MM.1S (cell line): ENCODE data around the gene TENT4B.

Experiments used
- DNase-seq: peaks from one replicate; pipeline ENCODE4 v3.0.0-alpha.2; 2015
- H2AFZ ChIP-seq: fragments of 300-600 bp; sonication (generic); 2 replicates; pipeline ENCODE4 v1.6.0; 2016; ENCODE audit warnings: antibody characterized with exemption, low read length
- H3F3A ChIP-seq: fragments of 300-600 bp; sonication (generic); 2 replicates; pipeline ENCODE4 v1.6.1; 2016; ENCODE audit warnings: mild to moderate bottlenecking, antibody characterized with exemption, low read length, moderate library complexity, mixed read lengths; ENCODE audit not compliant: insufficient read depth
- H3K27ac ChIP-seq: fragments of 300-600 bp; sonication (generic); 2 replicates; pipeline ENCODE4 v1.5.1; 2016; ENCODE audit warnings: mild to moderate bottlenecking, low read length
- H3K27me3 ChIP-seq: fragments of 300-600 bp; sonication (generic); replicated peaks from 2 replicates; pipeline ENCODE4 v1.6.0; 2016; ENCODE audit warnings: low read length; ENCODE audit not compliant: insufficient read depth
- H3K36me3 ChIP-seq: fragments of 300-600 bp; sonication (generic); replicated peaks from 2 replicates; pipeline ENCODE4 v1.6.1; 2016; ENCODE audit warnings: mild to moderate bottlenecking, low read length, mixed read lengths; ENCODE audit not compliant: insufficient read depth
- H3K4me1 ChIP-seq: fragments of 300-600 bp; sonication (generic); 2 replicates; pipeline ENCODE4 v1.6.1; 2016; ENCODE audit warnings: low read length, mixed read lengths
- H3K4me2 ChIP-seq: fragments of 300-600 bp; sonication (generic); 2 replicates; pipeline ENCODE4 v1.6.0; 2016; ENCODE audit warnings: low read depth, low read length
- H3K4me3 ChIP-seq: fragments of 300-600 bp; sonication (generic); 2 replicates; pipeline ENCODE4 v1.5.1; 2016; ENCODE audit warnings: low read length, mixed read lengths
- H3K79me2 ChIP-seq: fragments of 300-600 bp; sonication (generic); 2 replicates; pipeline ENCODE4 v1.6.1; 2016; ENCODE audit warnings: mixed run types, low read length, mixed read lengths
- H3K9ac ChIP-seq: fragments of 300-600 bp; sonication (generic); 2 replicates; pipeline ENCODE4 v1.6.1; 2016; ENCODE audit warnings: low read length, mixed read lengths
- H3K9me2 ChIP-seq: fragments of 300-600 bp; sonication (generic); replicated peaks from 2 replicates; pipeline ENCODE4 v1.6.1; 2016; ENCODE audit warnings: mild to moderate bottlenecking, low read length, mixed read lengths; ENCODE audit not compliant: insufficient read depth
- H3K9me3 ChIP-seq: fragments of 300-600 bp; sonication (generic); replicated peaks from 2 replicates; pipeline ENCODE4 v1.6.1; 2016; ENCODE audit warnings: mild to moderate bottlenecking, low read length, mixed read lengths; ENCODE audit not compliant: insufficient read depth
- H4K20me1 ChIP-seq: fragments of 300-600 bp; sonication (generic); 2 replicates; pipeline ENCODE4 v1.6.1; 2016; ENCODE audit warnings: mild to moderate bottlenecking, low read length, moderate library complexity, mixed read lengths; ENCODE audit not compliant: insufficient read depth
- EZH2 ChIP-seq: fragments of 300-600 bp; sonication (generic); optimal IDR thresholded peaks from 2 replicates; pipeline ENCODE3; 2017; ENCODE audit warnings: low read depth, mild to moderate bottlenecking, antibody characterized with exemption, low read length, mixed read lengths
- EZH2phosphoT487 ChIP-seq: fragments of 300-600 bp; sonication (generic); IDR thresholded peaks from 2 replicates; pipeline ENCODE4 v1.6.1; 2018; ENCODE audit warnings: antibody characterized with exemption, low read length
- TF ChIP-seq, protein P1 (sequence below): fragments of 300-600 bp; sonication (generic); IDR thresholded peaks from 2 replicates; pipeline ENCODE4 v1.5.1; 2016; ENCODE audit warnings: antibody characterized with exemption, low read length, mixed read lengths

The TENT4B gene

DNA sequence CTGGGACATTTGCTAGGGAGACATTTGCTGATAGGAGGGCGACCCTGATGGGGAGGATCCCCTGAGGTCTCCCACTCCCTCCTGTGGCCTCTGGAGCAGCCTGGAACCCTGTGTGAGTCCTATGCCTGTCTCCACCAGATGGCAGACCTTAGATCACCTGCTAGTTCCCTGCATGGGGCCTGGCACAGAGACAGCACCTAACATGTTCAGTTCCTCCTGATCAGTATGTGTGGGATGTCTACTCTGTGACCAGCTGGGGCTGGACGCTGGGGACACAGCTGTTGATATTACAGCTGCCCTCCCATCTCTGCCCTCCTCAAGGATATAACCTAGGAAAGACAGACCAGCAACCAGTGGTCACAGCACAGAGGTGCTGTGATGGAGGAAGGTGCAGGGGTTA, 112.2 kb downstream of the TENT4B start:
- no peaks in the 10 kb centered on the region for H3K27me3 ChIP-seq
- no peak overlapping the region for H3K27ac ChIP-seq
- no peaks in the 10 kb centered on the region for H3F3A ChIP-seq
- H3K9ac ChIP-seq = no peak overlapping the region
- peaks cover 15% of the 10 kb centered on the region for H3K4me1 ChIP-seq
- H3K9me3 ChIP-seq = no peaks in the 10 kb centered on the region
- no peak overlapping the region for H3K4me3 ChIP-seq
- peaks cover 17% of the 10 kb centered on the region; the same call in 1 of the 2 replicates for H3K79me2 ChIP-seq
- H3K4me2 ChIP-seq = no peak overlapping the region
- no peak for TF ChIP-seq EZH2
- TF ChIP-seq, protein P1, sequence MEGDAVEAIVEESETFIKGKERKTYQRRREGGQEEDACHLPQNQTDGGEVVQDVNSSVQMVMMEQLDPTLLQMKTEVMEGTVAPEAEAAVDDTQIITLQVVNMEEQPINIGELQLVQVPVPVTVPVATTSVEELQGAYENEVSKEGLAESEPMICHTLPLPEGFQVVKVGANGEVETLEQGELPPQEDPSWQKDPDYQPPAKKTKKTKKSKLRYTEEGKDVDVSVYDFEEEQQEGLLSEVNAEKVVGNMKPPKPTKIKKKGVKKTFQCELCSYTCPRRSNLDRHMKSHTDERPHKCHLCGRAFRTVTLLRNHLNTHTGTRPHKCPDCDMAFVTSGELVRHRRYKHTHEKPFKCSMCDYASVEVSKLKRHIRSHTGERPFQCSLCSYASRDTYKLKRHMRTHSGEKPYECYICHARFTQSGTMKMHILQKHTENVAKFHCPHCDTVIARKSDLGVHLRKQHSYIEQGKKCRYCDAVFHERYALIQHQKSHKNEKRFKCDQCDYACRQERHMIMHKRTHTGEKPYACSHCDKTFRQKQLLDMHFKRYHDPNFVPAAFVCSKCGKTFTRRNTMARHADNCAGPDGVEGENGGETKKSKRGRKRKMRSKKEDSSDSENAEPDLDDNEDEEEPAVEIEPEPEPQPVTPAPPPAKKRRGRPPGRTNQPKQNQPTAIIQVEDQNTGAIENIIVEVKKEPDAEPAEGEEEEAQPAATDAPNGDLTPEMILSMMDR = peak; percentile 67
- H2AFZ ChIP-seq = peak overlapping the region; percentile 20; the same call in 1 of the 2 replicates
- no peaks in the 10 kb centered on the region for H3K9me2 ChIP-seq
- H4K20me1 ChIP-seq = no peaks in the 10 kb centered on the region
- H3K36me3 ChIP-seq = no peaks in the 10 kb centered on the region
- DNase-seq = peak; percentile 56

DNA sequence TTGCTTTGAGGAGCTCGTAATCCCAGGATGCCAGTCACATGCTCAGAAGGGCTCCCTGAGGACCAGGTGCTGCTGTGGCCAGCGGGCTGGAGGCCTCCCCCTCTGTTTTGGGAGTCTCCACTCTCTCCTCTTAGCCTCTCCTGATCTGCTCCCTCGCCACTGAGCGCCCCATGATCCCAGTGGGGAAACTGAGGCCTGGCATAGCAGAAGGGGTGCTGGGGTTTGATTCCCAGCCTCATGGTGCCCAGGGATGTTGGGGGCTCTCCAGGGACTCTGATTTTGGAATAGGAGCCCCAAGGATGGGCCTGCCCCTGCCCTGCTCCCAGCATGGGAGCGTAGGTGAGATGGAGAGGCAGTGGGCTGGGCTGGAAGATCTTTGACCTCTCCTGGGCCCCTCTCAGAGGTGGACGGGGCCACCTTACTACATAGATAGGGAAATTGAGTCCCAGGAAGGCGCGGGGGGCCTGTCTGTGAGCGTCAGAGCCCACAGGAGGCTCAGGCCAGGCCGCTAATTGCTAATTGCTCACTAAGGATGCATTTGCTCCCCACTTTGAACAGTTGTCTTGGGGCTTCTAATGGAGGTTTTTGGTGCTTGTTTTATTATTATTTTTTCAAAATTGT, 112.7 kb downstream of the TENT4B start:
- Histone ChIP-seq H3K9me3 (no peaks in the 10 kb centered on the region), H3K27ac (no peak overlapping the region), H3F3A (no peaks in the 10 kb centered on the region), H3K4me2 (peak overlapping the region; percentile 89), H4K20me1 (no peaks in the 10 kb centered on the region), H3K79me2 (peaks cover 17% of the 10 kb centered on the region; the same call in 1 of the 2 replicates), H3K9me2 (no peaks in the 10 kb centered on the region), H2AFZ (peak overlapping the region; percentile 77), H3K27me3 (no peaks in the 10 kb centered on the region), H3K4me3 (peak overlapping the region; percentile 73), H3K36me3 (no peaks in the 10 kb centered on the region), H3K9ac (peak overlapping the region; percentile 66; the same call in 1 of the 2 replicates), H3K4me1 (peaks cover 15% of the 10 kb centered on the region)
- TF ChIP-seq EZH2phosphoT487 (no peak), EZH2 (no peak)
- TF ChIP-seq, protein P1 = no peak
- no peak for DNase-seq

DNA sequence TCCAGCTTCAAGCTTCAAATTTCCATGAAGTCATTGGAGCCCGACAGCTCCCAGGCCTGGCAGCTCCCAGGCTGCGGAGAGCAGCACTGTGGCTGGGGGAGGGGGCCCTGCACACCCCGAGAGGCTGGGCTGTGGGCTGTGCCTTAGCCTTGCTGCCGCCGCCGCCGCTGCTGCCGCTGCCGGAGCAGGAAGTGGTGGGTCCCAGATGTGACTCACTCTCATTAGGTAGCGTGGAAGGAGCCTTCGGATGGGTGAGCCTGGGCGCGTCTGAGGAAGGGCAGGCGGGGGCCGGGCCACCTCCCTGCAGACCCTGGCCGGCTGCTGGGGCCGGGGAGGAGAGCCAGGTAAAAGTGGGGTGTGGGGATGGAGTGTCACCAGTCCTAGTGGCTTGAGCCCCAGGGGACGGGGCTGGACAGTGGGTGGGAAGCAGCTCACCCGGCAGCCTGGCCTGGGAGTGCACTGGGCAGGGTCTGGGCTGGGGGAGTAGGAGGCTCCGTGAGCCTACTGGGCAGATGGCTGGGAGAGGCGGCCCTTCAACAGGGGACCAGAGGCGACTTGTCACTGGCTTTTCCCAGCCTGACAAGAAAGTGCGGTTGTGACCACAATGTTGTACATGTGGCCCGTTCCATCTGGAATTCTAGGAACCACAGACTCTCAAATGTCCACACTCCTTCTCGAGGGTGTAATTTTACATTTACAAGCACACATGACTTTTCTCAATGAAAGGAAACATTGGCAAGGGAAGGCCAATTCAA, 113.4 kb downstream of the TENT4B start, which contains the start of gene ADCY7:
Gene ADCY7, plus strand, starts transcription at position 215 of the 755 bp plus-strand sequence. CDS start 21,629 bp downstream, outside the sequence.
- Histone ChIP-seq H3K79me2 (peaks cover 17% of the 10 kb centered on the region; the same call in 1 of the 2 replicates), H2AFZ (peak within 1 kb of the TSS; percentile 77), H3K9ac (peak within 1 kb of the TSS; percentile 66), H3K9me2 (no peaks in the 10 kb centered on the region), H4K20me1 (no peaks in the 10 kb centered on the region), H3K36me3 (no peaks in the 10 kb centered on the region), H3K27ac (no peak within 1 kb of the TSS), H3K4me1 (peaks cover 15% of the 10 kb centered on the region), H3K9me3 (no peaks in the 10 kb centered on the region), H3K27me3 (no peaks in the 10 kb centered on the region), H3F3A (no peaks in the 10 kb centered on the region), H3K4me2 (peak within 1 kb of the TSS; percentile 89), H3K4me3 (peak within 1 kb of the TSS; percentile 73)
- DNase-seq = peak; percentile 81
- TF ChIP-seq EZH2 = no peak
- TF ChIP-seq EZH2phosphoT487 = no peak
- TF ChIP-seq, protein P1 = no peak
